GM12872 (cell line): ENCODE measurements around the gene SCT.

Experiments used
- TF ChIP-seq, protein P1 (sequence below): IDR thresholded peaks from 3 replicates; pipeline ENCODE4 v1.5.1; 2011; ENCODE audit warnings: low read depth, mild to moderate bottlenecking, low read length, moderate library complexity; ENCODE audit not compliant: insufficient read depth

The SCT gene

DNA sequence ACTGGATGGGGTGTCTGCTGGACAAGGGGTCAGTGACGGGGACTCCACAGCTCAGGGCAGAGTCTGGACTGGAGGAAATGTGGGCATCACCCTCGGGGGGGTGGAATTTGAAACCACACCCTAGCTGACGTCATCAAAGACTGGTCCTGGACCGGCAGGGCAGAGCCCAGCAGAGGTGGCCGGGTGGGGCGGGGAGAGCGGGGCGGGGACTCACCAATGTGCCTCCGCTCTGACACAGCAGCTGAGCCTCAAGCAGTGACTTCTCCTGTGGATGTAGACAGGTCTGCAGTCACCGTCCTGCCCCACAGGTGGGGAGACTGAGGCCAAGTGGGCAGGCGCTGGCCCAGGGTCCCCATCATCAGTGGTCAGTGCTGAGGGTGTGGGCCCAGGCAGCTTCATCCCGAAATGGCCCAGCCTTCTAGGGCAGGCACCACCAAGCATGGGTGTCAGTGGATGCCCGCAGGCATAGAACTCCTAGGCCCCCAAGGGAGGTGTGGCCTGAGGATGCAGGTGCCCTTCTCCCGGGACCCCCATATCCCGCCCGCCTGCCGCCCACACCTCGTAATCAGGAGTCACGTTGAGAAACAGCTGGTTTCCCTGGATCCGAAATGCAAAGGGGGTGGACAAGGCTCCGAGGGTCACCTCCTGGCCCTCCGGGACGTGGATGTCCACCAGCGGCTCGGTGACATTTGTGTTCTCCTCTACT, 2.8 kb downstream of the SCT start:
- TF ChIP-seq, protein P1, sequence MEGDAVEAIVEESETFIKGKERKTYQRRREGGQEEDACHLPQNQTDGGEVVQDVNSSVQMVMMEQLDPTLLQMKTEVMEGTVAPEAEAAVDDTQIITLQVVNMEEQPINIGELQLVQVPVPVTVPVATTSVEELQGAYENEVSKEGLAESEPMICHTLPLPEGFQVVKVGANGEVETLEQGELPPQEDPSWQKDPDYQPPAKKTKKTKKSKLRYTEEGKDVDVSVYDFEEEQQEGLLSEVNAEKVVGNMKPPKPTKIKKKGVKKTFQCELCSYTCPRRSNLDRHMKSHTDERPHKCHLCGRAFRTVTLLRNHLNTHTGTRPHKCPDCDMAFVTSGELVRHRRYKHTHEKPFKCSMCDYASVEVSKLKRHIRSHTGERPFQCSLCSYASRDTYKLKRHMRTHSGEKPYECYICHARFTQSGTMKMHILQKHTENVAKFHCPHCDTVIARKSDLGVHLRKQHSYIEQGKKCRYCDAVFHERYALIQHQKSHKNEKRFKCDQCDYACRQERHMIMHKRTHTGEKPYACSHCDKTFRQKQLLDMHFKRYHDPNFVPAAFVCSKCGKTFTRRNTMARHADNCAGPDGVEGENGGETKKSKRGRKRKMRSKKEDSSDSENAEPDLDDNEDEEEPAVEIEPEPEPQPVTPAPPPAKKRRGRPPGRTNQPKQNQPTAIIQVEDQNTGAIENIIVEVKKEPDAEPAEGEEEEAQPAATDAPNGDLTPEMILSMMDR = no peak

DNA sequence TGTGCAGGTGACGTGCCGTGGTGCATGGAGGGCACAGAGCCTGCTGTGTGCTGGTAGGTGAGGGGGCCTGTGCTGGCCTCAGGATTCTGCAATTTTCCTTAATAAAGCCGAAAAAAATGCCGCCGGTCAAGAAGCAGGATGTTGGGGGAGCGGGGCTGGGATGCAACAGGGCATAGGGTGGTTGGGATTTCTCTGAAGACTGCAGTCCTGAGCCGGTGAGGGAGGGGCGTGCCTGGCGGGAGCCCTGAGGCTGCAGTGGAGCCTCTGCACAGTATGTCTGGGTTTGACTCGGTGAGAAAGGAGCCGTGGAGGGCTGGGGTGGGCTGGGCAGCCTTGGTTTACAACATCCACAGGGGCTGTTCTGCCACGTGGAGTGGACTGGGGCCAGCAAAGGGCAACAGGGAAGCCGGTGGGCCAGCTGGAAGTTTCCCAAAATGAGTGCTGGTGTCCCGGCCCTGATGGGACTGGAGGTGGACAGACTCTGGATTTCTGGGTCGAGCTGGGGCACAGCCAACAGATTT, 3.6 kb downstream of the SCT start:
- TF ChIP-seq, protein P1 = no peak

DNA sequence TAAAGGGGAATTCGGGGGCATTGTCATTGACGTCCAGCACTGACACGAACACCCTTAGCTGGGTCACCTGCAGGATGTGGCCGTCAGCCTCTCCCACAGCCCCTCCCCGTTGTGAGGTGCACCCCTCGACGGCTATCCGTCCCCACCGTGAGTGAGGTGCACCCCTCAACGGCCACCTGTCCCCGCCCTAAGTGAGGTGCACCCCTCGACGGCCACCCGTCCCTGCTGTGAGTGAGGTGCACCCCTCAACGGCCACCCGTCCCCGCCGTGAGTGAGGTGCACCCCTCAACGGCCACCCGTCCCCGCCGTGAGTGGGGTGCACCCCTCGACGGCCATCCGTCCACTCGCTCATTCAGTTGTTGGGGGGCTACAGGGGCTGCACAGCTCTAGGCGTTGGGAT, 5.1 kb downstream of the SCT start:
- TF ChIP-seq, protein P1 = no peak

DNA sequence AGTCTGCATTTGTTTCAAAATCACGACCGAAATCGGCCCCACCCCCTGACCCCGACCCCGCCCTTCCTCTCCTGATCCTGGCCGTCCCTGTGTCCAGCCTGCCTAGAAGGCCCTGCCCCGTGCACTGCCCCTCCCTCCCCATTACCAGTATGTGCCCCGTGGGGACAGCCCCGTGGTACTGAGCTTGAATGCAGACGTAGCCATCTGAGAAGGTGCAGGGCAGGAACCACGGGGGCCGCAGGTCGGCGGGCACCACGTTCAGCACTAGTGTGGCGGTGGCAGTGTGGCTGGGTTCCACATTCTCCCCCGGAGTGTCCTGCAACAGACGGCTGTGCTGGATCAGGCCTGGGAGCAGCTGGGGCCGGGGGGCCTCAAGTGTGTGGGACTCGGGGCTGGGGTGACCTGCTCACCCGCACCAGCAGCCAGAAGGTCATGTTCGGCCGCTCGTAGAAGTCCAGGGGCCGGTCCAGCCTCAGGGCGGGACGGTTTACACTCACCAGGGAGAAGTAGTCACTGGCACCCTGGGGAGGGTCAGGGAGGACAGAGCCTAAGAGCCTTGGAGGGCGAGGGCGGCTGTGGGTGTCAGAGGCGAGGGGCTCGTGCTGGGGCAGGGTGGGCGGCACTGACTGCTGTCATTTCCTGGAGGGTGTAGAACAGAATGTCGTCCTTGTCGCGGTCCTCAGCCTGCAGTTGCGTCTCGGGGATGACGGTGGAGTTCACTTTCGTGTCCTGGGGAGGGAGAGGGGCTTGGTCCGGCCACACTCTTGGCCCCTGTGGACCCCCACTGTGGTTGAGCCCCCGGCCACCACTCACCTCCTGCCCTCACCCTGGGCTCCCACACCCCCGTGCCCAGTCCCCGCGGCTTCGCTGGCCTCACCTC, 5.8 kb downstream of the SCT start:
- TF ChIP-seq, protein P1 = no peak

DNA sequence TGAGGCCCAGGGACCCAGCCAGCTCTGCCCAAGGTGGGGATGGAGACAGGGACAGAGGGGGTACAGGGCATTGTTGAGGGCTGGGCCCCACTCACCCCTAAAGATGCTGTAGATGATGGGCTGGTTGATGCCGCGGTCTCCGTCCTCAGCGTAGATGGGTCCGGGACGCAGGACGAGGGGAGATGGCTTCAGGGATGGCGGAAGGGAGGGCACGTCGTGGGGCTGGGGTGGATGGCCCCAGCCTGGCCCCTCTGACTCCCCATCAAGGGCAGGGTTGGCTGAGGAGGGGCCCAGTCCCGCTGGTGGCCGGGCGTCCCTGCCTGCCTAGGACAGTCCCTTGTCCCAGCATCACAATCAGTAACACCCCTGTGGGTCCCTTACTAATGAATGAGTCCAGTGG, 6.8 kb downstream of the SCT start:
- TF ChIP-seq, protein P1 = no peak

DNA sequence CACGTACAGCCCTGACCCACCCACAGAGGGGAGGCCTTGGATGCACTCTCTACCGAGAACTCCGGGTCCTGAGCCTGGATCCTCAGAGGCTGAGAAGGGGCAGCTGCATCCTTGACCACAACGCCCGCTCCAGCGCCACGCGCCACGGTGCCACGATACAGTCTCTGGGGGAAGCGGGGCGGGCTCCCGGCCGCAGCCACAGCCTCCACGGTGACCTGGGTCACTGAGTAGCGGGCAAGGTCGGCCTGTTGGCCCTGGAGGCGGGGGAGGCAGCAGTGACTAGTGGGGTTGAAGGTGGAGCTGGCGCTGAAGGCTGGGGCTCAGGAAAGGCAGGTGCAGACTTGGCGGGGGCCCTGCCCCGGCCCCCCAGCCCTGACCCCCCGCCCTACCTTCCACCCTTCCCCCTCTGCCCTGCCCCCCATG, 7.3 kb downstream of the SCT start:
- TF ChIP-seq, protein P1 = no peak

DNA sequence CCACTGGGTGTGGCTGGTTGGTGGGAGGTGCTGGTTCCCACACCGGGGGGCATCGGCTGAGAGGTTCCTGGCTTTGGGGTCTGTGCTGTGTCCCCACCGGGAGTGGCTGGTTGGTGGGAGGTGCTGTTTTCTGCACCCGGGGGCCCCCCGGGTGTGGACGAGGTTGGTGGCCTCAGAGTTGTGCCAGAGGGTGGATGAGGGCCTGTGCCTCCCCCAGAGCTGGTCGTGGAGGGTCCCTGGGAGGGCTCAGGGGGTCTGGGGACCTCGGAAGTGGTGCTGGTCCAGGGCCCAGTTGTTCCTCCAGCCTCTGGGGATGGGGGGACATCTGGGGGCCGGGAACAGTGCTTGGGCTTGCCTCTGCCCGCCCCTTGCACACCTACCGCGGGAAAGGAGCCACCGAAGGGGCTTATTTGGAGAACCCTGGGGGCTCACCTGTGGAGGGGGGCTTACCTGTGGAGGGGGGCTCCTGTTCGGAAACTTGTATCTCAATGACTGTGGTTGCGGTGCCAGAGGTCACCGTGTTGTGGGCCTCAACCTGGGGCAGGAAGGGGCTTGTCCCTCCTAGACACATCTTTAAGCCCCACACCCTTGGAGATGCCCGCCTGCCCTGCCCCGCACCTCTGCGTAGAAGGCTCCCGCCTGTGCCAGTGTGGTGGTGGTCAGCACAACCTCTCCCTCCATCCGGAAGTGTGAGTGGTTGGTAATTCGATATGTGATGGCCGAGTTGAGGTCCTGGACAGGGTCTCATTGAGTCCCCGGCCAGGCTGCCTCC, 7.9 kb downstream of the SCT start:
- TF ChIP-seq, protein P1 = no peak
